Activated T-cell treated with anti-CD3 and anti-CD28 coated beads, Interleukin-2, amount 50 U/mL, for 48 hours (primary cell): ENCODE results near the gene F8.
"Not testable (repeated sequence)": the region's sequence is repeated elsewhere in the genome, so short reads cannot be mapped to it uniquely, and the experiment has no call there.

ENCODE experiments used
- DNase-seq, 2 experiments: peaks; one replicate each; pipeline ENCODE4 v3.0.0-alpha.2; 2020

The F8 gene

GRCh38 chrX:155028877-155029291, 6.4 kb upstream of the F8 start:
- DNase-seq: no peak

- no peak for DNase-seq
Measured at GRCh38 chrX:155028129-155028528, 5.6 kb upstream of the F8 start.

GRCh38 chrX:155027509-155028066, 5.1 kb upstream of the F8 start:
- DNase-seq: no peak

- DNase-seq: peak; percentile 90 to 93
Measured at GRCh38 chrX:155026727-155027508, 4.4 kb upstream of the F8 start, which contains the start of gene FUNDC2. TSS of gene FUNDC2 (plus strand) at chrX:155026844. CDS start at chrX:155026939, 95 bp downstream.

- no peak for DNase-seq
Measured at GRCh38 chrX:155026420-155026726, 3.9 kb upstream of the F8 start.

- DNase-seq: no peak
Measured at GRCh38 chrX:155023907-155024833, 1.6 kb upstream of the F8 start.

GRCh38 chrX:155020591-155020990, 1.9 kb downstream of the F8 start:
- DNase-seq: no peak

GRCh38 chrX:155009994-155010472, 12.5 kb downstream of the F8 start:
- no peak for DNase-seq

- DNase-seq: not testable (repeated sequence)
Measured at GRCh38 chrX:155008578-155008977, 13.9 kb downstream of the F8 start.

- not testable (repeated sequence) for DNase-seq
Measured at GRCh38 chrX:155006913-155007671, 15.4 kb downstream of the F8 start.

- DNase-seq: not testable (repeated sequence)
Measured at GRCh38 chrX:155006379-155006778, 16.1 kb downstream of the F8 start.

GRCh38 chrX:155005190-155005589, 17.3 kb downstream of the F8 start:
- DNase-seq: no peak

- no peak for DNase-seq
Measured at GRCh38 chrX:155001873-155002272, 20.6 kb downstream of the F8 start.

GRCh38 chrX:155000841-155001240, 21.7 kb downstream of the F8 start:
- no peak for DNase-seq

GRCh38 chrX:154998204-154998880, 24.2 kb downstream of the F8 start:
- no peak for DNase-seq

GRCh38 chrX:154991476-154991875, 31.0 kb downstream of the F8 start:
- DNase-seq: no peak

GRCh38 chrX:154991039-154991438, 31.5 kb downstream of the F8 start:
- DNase-seq: peak in 1 of 2 experiments; percentile 34

- DNase-seq: no peak
Measured at GRCh38 chrX:154990496-154990895, 32.0 kb downstream of the F8 start.

- no peak for DNase-seq
Measured at GRCh38 chrX:154988719-154989118, 33.8 kb downstream of the F8 start.

GRCh38 chrX:154987940-154988339, 34.6 kb downstream of the F8 start:
- no peak for DNase-seq

GRCh38 chrX:154986826-154987575, 35.5 kb downstream of the F8 start:
- DNase-seq: no peak

- DNase-seq: no peak
Measured at GRCh38 chrX:154981116-154981411, 41.5 kb downstream of the F8 start.
